K562 (cell line): Measurements from ENCODE around the gene TMEM117. TPM values are rescaled to one million over a fixed set of nuclear protein-coding genes. Genes with fewer than 3 reads are reported as not detected.

Experiments used
- ATAC-seq: fragments of 200-7000 bp; cut with Tn5 transposase; 3 replicates; pipeline ENCODE4 v1.9.1; 2020; ENCODE audit warnings: moderate library complexity
- BruUV-seq: library from RNA; stranded (reverse); fragments of 400-500 nt; replicated peaks from 2 replicates; lab custom pipeline; 2021; lab: Mats Ljungman, UMichigan
- CTCF ChIA-PET: fragments of 300-600 bp; formaldehyde crosslinking; extraction: SDS; loops from one replicate; lab custom pipeline; 2021; ENCODE audit warnings: low intra/inter-chr PET ratio; lab: Yijun Ruan, JAX
- POLR2A ChIA-PET: fragments of 300-600, 350-650 bp; sonication (Branson Sonifier 250); formaldehyde crosslinking; extraction: SDS; loops from one replicate; lab custom pipeline; 2021; ENCODE audit warnings: antibody characterized with exemption, inconsistent platforms; lab: Yijun Ruan, JAX
- DNase-seq, 4 experiments: peaks; one replicate each; pipeline versions ENCODE4 v3.0.0 to v3.0.0-alpha.2; 2011 to 2018; ENCODE audit warnings: low spot score in 3 of 4, mixed read lengths in 3 of 4; ENCODE audit errors: extremely low read depth in 1 of 4
- FAIRE-seq: peaks from 2 replicates; lab custom pipeline; 2011; peaks lifted over from hg19 to GRCh38; lab: Jason Lieb, UNC
- H2AFZ ChIP-seq: 2 replicates; pipeline ENCODE4 v1.6.0; 2011; ENCODE audit warnings: low read depth, low read length, control low read depth, inconsistent platforms
- H3K27ac ChIP-seq: fragments of 200-600 bp; 3 replicates; pipeline ENCODE4 v1.8.0; 2011; ENCODE audit warnings: low read depth, mild to moderate bottlenecking, control low read depth, inconsistent platforms, low read length, moderate library complexity, mixed read lengths; ENCODE audit errors: extremely low read depth
- H3K27me3 ChIP-seq, 2 experiments: fragments of 300-600 bp in 1 of 2; 2 replicates in 1 of 2; 3 replicates in 1 of 2; pipeline versions ENCODE4 v1.6.0 to v1.8.0; 2011; ENCODE audit warnings: inconsistent platforms in 2 of 2, low read length in 2 of 2, mild to moderate bottlenecking in 1 of 2, mixed read lengths in 1 of 2, moderate library complexity in 1 of 2; ENCODE audit not compliant: control insufficient read depth in 2 of 2, insufficient read depth in 2 of 2
- H3K36me3 ChIP-seq: fragments of 300-600 bp; 3 replicates; pipeline ENCODE4 v1.8.0; 2011; ENCODE audit warnings: mild to moderate bottlenecking, low read length, inconsistent platforms; ENCODE audit not compliant: control insufficient read depth, insufficient read depth
- H3K4me1 ChIP-seq, 2 experiments: fragments of 200-600 bp in 1 of 2; replicated peaks in 1 of 2; 2 replicates in 1 of 2; 3 replicates in 1 of 2; pipeline versions ENCODE4 v1.5.1 to v1.8.0; 2011; ENCODE audit warnings: inconsistent platforms in 2 of 2, low read length in 2 of 2, mild to moderate bottlenecking in 1 of 2, mixed read lengths in 1 of 2, moderate library complexity in 1 of 2; ENCODE audit not compliant: control insufficient read depth in 2 of 2, insufficient read depth in 2 of 2
- H3K4me2 ChIP-seq: 2 replicates; pipeline ENCODE4 v1.6.1; 2011; ENCODE audit warnings: low read length, control low read depth, inconsistent platforms, mixed read lengths; ENCODE audit not compliant: insufficient read depth
- H3K4me3 ChIP-seq: fragments of 200-600 bp; sonication (generic), shearing (Covaris generic); 2 replicates; pipeline ENCODE4 v1.5.1; 2016; ENCODE audit warnings: control low read depth, inconsistent platforms
- H3K79me2 ChIP-seq: fragments of 200-600 bp; 3 replicates; pipeline ENCODE4 v1.8.0; 2011; ENCODE audit warnings: low read length, inconsistent platforms; ENCODE audit not compliant: control insufficient read depth, insufficient read depth
- H3K9ac ChIP-seq, 2 experiments: 2 replicates each; pipeline versions ENCODE4 v1.6.0 to v1.6.1; 2011; ENCODE audit warnings: low read depth in 2 of 2, low read length in 2 of 2, control low read depth in 1 of 2, inconsistent platforms in 1 of 2, mild to moderate bottlenecking in 1 of 2, mixed read lengths in 1 of 2; ENCODE audit not compliant: insufficient read depth in 1 of 2
- H3K9me1 ChIP-seq: one replicate; pipeline ENCODE4 v1.6.0; 2011; ENCODE audit warnings: inconsistent platforms, mild to moderate bottlenecking, low read length, moderate library complexity; ENCODE audit not compliant: control insufficient read depth, insufficient read depth
- H3K9me3 ChIP-seq: replicated peaks from 2 replicates; pipeline ENCODE4 v1.5.1; 2011; ENCODE audit warnings: low read depth, low read length, inconsistent platforms; ENCODE audit not compliant: control insufficient read depth, insufficient read depth
- H4K20me1 ChIP-seq: replicated peaks from 2 replicates; pipeline ENCODE4 v1.6.1; 2011; ENCODE audit warnings: low read length, inconsistent platforms, mixed read lengths; ENCODE audit not compliant: control insufficient read depth, insufficient read depth
- CEBPG ChIP-seq, 3 experiments: fragments of 200-800 bp in 1 of 3; sonication (Bioruptor generic) in 1 of 3; sonication (generic) in 1 of 3; formaldehyde crosslinking in 1 of 3; IDR thresholded peaks in 2 of 3; conservative IDR thresholded peaks in 1 of 3; 2 replicates each; pipeline versions ENCODE4 v1.6.1 to v1.8.0; 2016 to 2022; ENCODE audit warnings: missing compliant biosample characterization in 2 of 3, missing genetic modification characterization in 2 of 3, mild to moderate bottlenecking in 1 of 3, missing genetic modification reagents in 1 of 3
- MTF1 ChIP-seq: fragments of 250-450 bp; sonication (Bioruptor Pico); IDR thresholded peaks from 2 replicates; pipeline ENCODE4 v1.9.0; 2021; ENCODE audit warnings: moderate library complexity, mild to moderate bottlenecking, inconsistent platforms, borderline replicate concordance
- RREB1 ChIP-seq: fragments of 250-450 bp; sonication (Bioruptor Pico); IDR thresholded peaks from 2 replicates; pipeline ENCODE4 v1.4.0; 2020
- WGBS: fragments of 100-300 bp; shearing (Covaris generic); methylation state at CpG from one replicate; pipeline ENCODE4 v1.1.6; 2016; ENCODE audit warnings: low coverage, mixed read lengths; ENCODE audit not compliant: insufficient coverage; ENCODE audit errors: missing lambda C conversion rate; 5-methylcytosine and 5-hydroxymethylcytosine counted together
- in situ Hi-C: fragments of 300-500 bp; cut with MboI; formaldehyde crosslinking; loops from 4 replicates; pipeline ENCODE4 v1.15.0; 2018; ENCODE audit warnings: inconsistent platforms, mixed read lengths
- intact Hi-C: fragments of 100-400 bp; cut with micrococcal nuclease; formaldehyde crosslinking; loops from 2 replicates; pipeline ENCODE4 v1.14.2; 2022
- polyA plus RNA-seq, 8 experiments: library from polyadenylated mRNA; depleted of rRNA in 4 of 8; stranded (reverse) in 5 of 8; unstranded in 3 of 8; fragments of >200 nt; fragmentation: Nextera tagmentation in 2 of 8; fragmentation: Illumina TruSeq in 1 of 8; extraction: Ambion mirVana in 2 of 8; extraction: Trizol in 1 of 8; gene quantifications; 2 replicates each; pipeline versions ENCODE4 v1.2.1 to v1.2.3, GENCODE V29; 2011 to 2014; ENCODE audit warnings: inconsistent platforms in 1 of 8, missing spikeins in 1 of 8
- total RNA-seq, 7 experiments: library from RNA; depleted of rRNA in 6 of 7; stranded (reverse); fragments of >200 nt in 6 of 7; fragmentation: Illumina TruSeq in 2 of 7; extraction: Trizol in 2 of 7; gene quantifications; 2 replicates each; pipeline versions ENCODE4 v1.2.1 to v1.2.3, GENCODE V29; 2011 to 2021; ENCODE audit warnings: low replicate concordance in 1 of 7
- TF ChIP-seq, protein P1 (sequence below): sonication (generic); formaldehyde crosslinking; IDR thresholded peaks from 2 replicates; pipeline ENCODE4 v1.8.0; 2022; ENCODE audit warnings: missing genetic modification reagents, mild to moderate bottlenecking, moderate library complexity, borderline replicate concordance

Gene TMEM117
- total and polyA plus RNA-seq, 9 of the 15 experiments (the other 6 are each of a cell fraction or from before 2014, with no cell fraction given), result 0.31 to 2.8 (median 1.0) TPM

DNA sequence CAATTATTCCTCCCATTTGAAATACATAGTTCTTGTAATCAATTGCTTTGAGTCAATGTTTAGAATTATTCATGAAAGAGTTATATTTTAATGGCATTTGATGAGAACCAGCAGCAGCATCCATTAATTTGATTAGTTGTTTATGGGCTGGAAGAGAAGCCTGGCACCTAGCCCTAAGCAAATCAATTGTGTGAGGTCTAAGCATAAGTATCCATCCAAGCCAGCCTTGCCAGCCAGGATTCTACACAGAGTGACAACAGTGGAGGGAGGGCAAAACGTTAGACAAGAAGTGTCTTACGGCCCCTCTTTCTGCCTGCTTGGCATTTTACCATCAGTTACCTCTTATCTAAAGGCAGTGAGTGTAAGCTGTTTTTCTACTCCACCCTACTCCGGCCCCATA is 561.8 kb downstream of the TMEM117 start (continued):
- TF ChIP-seq, protein P1, sequence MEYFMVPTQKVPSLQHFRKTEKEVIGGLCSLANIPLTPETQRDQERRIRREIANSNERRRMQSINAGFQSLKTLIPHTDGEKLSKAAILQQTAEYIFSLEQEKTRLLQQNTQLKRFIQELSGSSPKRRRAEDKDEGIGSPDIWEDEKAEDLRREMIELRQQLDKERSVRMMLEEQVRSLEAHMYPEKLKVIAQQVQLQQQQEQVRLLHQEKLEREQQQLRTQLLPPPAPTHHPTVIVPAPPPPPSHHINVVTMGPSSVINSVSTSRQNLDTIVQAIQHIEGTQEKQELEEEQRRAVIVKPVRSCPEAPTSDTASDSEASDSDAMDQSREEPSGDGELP (CRISPR knock-in tag), result no peak

DNA sequence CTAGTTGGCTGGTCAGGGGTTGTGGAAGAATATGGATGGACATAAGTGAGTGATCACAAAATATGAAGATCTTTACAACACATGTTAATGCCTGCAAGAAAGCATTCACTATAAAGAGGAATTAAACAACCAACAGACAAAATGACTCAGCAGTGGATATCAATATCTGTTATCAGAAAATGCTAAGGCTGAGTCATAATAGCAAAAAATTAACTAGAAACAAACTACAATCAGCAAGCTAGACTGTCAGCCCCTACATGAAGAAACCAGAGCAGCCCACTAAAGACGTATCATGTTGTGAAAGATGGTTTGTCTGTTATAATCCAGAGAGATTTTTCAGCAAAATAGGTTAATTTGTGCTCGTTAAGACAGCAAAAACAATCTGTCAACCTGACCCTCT is 567.3 kb downstream of the TMEM117 start:
- no peak for FAIRE-seq
- H4K20me1 ChIP-seq, result no peaks in the 10 kb centered on the region
- H3K27me3 ChIP-seq, result no peaks in the 10 kb centered on the region
- POLR2A ChIA-PET, result no interaction called here
- H3K79me2 ChIP-seq, result no peaks in the 10 kb centered on the region
- 0 out of 2 replicates have a peak, but pooled peaks cover 2% of the 10 kb centered on the region for H3K9me3 ChIP-seq
- 0% methylated on average over 2 of the region's 2 CpGs for WGBS
- no peaks in the 10 kb centered on the region for H3K4me1 ChIP-seq
- in situ Hi-C loops, result no loop called here
- ATAC-seq, result no peak
- H3K4me2 ChIP-seq, result no peak overlapping the region
- no peak overlapping the region for H2AFZ ChIP-seq
- no peak overlapping the region for H3K27ac ChIP-seq
- H3K4me3 ChIP-seq, result no peak overlapping the region
- intact Hi-C loops, result no loop called here
- H3K9me1 ChIP-seq, result no peaks in the 10 kb centered on the region
- no peak overlapping the region for H3K9ac ChIP-seq
- CTCF ChIA-PET, result no interaction called here
- H3K36me3 ChIP-seq, result no peaks in the 10 kb centered on the region
- DNase-seq, result no peak
- no TSS peak for BruUV-seq
- no peak for TF ChIP-seq RREB1 (CRISPR knock-in tag)
- TF ChIP-seq MTF1 (CRISPR knock-in tag), result no peak
- TF ChIP-seq CEBPG (CRISPR knock-in tag; IDR thresholded peaks at IDR 0.05), result no peak
- no peak for TF ChIP-seq CEBPG (tag; conservative IDR thresholded peaks at IDR 0.05 in 1 of 2, IDR thresholded peaks at IDR 0.05 in 1 of 2)
